ENCODE results near the gene GZMM. TPM values are rescaled to one million over a fixed set of nuclear protein-coding genes. Genes with fewer than 3 reads are reported as not detected.

GZMM gene
- total and polyA plus RNA-seq, 2 of the 13 experiments (the other 11 are each of a cell fraction or from before 2014, with no cell fraction given): 0.07 TPM; not detected in 1

DNA sequence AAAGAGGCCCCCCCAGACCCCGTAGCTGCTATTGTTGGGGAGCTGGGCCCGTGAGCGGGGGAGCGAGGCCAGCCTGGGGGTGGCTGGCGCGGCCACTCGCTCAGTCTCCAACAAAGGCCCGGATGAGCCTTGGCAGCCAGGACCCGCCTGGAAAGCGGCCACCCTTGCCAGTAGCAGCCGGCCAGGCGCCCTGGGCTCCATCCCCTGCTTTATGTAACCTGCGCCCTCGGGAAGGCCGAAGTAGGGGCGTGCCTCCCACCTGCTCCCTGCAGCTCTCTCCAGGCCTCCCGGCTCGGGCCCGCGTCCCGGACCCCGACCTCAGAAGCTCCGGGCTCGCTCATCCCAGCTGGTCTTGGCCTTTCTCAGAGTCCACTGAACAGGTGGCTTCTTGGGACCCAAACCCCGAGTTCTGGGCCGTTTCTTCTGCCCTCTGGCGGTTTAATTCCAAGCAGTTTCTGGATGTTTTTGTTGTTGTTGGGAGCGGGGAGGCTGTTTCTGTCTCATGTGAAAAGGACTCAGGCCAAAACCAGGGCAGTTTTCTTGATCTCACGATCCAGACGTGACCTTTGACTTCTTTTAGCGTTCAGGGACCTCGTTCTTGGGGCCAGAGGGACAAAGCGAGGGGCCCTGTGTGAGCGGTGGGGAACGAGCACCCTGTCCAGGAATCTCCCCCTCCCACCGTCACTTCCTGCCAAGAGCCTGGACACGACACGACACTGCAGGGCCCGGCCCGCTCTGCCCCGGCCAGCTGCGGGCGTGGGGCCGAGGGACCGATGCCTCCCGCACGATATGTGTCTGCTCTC is 11.1 kb upstream of the GZMM start:
- TSS peak; percentile 49 for BruUV-seq (replicated peaks)
- peaks cover 53% of the 10 kb centered on the region for H3K4me1 ChIP-seq (ENCODE audit: insufficient read depth, low read length)
- H3K36me3 ChIP-seq (replicated peaks in 1 of 2; ENCODE audit: control insufficient read depth in 1 of 2, insufficient read depth in 2 of 2, low read length in 2 of 2): peaks cover 10 to 22% of the 10 kb centered on the region in 2 experiments; a peak in 4 of 5 replicates
- H4K20me1 ChIP-seq (ENCODE audit: insufficient read depth, low read length): peaks cover 25% of the 10 kb centered on the region; the same call in 1 of the 2 replicates
- no peak overlapping the region for H2AFZ ChIP-seq (ENCODE audit: low read length)
- H3K27me3 ChIP-seq (ENCODE audit: control insufficient read depth in 1 of 2, insufficient read depth in 2 of 2, low read length in 2 of 2): no peaks in the 10 kb centered on the region
- H3K9me3 ChIP-seq (ENCODE audit: low read length): no peaks in the 10 kb centered on the region
- whole genome bisulfite sequencing (ENCODE audit: low lambda C conversion rate): 1% methylated on average over 16 of the region's 47 CpGs
- FAIRE-seq (peak; percentile 64), DNase-seq (ENCODE audit: low spot score) (peak; percentile 60), ATAC-seq (peak; percentile 24)
- peak overlapping the region; percentile 96 for H3K9ac ChIP-seq (ENCODE audit: insufficient read depth, low read depth, low read length)
- H3K4me3 ChIP-seq (replicated peaks in 1 of 3; ENCODE audit: insufficient read depth in 1 of 3, low read depth in 2 of 3, low read length in 3 of 3): peak overlapping the region; percentile 97 to 98 (median 97)
- intact Hi-C loops (cut with micrococcal nuclease; ENCODE audit: unreplicated experiment) (no loop called here), in situ Hi-C loops (cut with HindIII; ENCODE audit: extremely low pct_ligation_motif_present, low pct_unique_long_range_greater_than_20kb) (no loop called here)
- CTCF ChIA-PET (ENCODE audit: low intra/inter-chr PET ratio, low total read pairs): interaction anchor here (1.3 to 2.1 kb wide), 2 partner anchors 22 to 26 kb away, joined by 6 to 16 read pairs; partner anchors contain the start of gene TPGS1
- POLR2A ChIA-PET: interaction anchor here (0.8 to 3.7 kb wide), 12 partner anchors 9 to 206 kb away, joined by 3 to 33 read pairs (median 8); partner anchors contain the start of genes BSG and TPGS1
- peak overlapping the region; percentile 96 for H3K4me2 ChIP-seq (ENCODE audit: low read depth, low read length)
- peak overlapping the region; percentile 81 for H3K27ac ChIP-seq (ENCODE audit: extremely low read length, insufficient read depth, low read length)
- H3K79me2 ChIP-seq (ENCODE audit: insufficient read depth, low read length): peaks cover 37% of the 10 kb centered on the region
- TF ChIP-seq, protein P1, sequence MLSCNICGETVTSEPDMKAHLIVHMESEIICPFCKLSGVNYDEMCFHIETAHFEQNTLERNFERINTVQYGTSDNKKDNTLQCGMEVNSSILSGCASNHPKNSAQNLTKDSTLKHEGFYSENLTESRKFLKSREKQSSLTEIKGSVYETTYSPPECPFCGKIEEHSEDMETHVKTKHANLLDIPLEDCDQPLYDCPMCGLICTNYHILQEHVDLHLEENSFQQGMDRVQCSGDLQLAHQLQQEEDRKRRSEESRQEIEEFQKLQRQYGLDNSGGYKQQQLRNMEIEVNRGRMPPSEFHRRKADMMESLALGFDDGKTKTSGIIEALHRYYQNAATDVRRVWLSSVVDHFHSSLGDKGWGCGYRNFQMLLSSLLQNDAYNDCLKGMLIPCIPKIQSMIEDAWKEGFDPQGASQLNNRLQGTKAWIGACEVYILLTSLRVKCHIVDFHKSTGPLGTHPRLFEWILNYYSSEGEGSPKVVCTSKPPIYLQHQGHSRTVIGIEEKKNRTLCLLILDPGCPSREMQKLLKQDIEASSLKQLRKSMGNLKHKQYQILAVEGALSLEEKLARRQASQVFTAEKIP (CRISPR knock-in tag; IDR thresholded peaks at IDR 0.05; ENCODE audit: borderline replicate concordance): no peak
- TF ChIP-seq ETV5 (CRISPR knock-in tag; IDR thresholded peaks at IDR 0.05; ENCODE audit: borderline replicate concordance) (peak; percentile 47; the same call in 1 of the 2 replicates), ZNF737 (CRISPR knock-in tag; IDR thresholded peaks at IDR 0.05; ENCODE audit: borderline replicate concordance) (no peak), FOXP1 (IDR thresholded peaks at IDR 0.05) (no peak), FOXP1 (CRISPR knock-in tag; IDR thresholded peaks at IDR 0.05) (no peak; the same call in 1 of the 2 replicates), ZNF577 (CRISPR knock-in tag; IDR thresholded peaks at IDR 0.05; ENCODE audit: borderline replicate concordance, low read depth) (no peak), NR2F1 (CRISPR knock-in tag; IDR thresholded peaks at IDR 0.05) (peak; percentile 19 to 48; a peak in 1 of 4 replicates), CENPT (CRISPR knock-in tag; IDR thresholded peaks at IDR 0.05; ENCODE audit: low read depth) (no peak), ZNF672 (CRISPR knock-in tag; IDR thresholded peaks at IDR 0.05) (no peak), FOSL2 (CRISPR knock-in tag; IDR thresholded peaks at IDR 0.05) (peak; percentile 10; the same call in 1 of the 2 replicates), ZNF557 (CRISPR knock-in tag; IDR thresholded peaks at IDR 0.05) (no peak), SCMH1 (CRISPR knock-in tag; IDR thresholded peaks at IDR 0.05; ENCODE audit: borderline replicate concordance) (no peak), SATB2 (CRISPR knock-in tag; IDR thresholded peaks at IDR 0.05) (0 out of 2 replicates have a peak, but pooled peaks have one; percentile 50), IRF2 (CRISPR knock-in tag; IDR thresholded peaks at IDR 0.05) (0 out of 2 replicates have a peak, but pooled peaks have one; percentile 17), POLR2AphosphoS5 (IDR thresholded peaks at IDR 0.05; ENCODE audit: low read depth, low read length) (no peak), ZNF816 (CRISPR knock-in tag; IDR thresholded peaks at IDR 0.05; ENCODE audit: borderline replicate concordance) (no peak), SAP130 (CRISPR knock-in tag; IDR thresholded peaks at IDR 0.05; ENCODE audit: low read depth) (peak; percentile 67), TBX2 (CRISPR knock-in tag; IDR thresholded peaks at IDR 0.05; ENCODE audit: borderline replicate concordance) (no peak), SIN3A (IDR thresholded peaks at IDR 0.05; ENCODE audit: borderline replicate concordance, low read depth, low read length) (0 out of 2 replicates have a peak, but pooled peaks have one; percentile 59), NCOA1 (CRISPR knock-in tag; IDR thresholded peaks at IDR 0.05) (no peak), BRCA1 (CRISPR knock-in tag; IDR thresholded peaks at IDR 0.05) (0 out of 2 replicates have a peak, but pooled peaks have one; percentile 30), HOXD1 (CRISPR knock-in tag; IDR thresholded peaks at IDR 0.05) (0 out of 2 replicates have a peak, but pooled peaks have one; percentile 5), GABPA (IDR thresholded peaks at IDR 0.05; ENCODE audit: low read depth, low read length) (no peak), GABPA (CRISPR knock-in tag; IDR thresholded peaks at IDR 0.05; ENCODE audit: low read depth) (peak; percentile 66), NFKB2 (CRISPR knock-in tag; IDR thresholded peaks at IDR 0.05; ENCODE audit: borderline replicate concordance) (0 out of 2 replicates have a peak, but pooled peaks have one; percentile 68)

All from HepG2 (cell line).